Right lobe of liver (tissue), 6 donors: Measurements from ENCODE around the gene DELE1. TPM values are rescaled to one million over a fixed set of nuclear protein-coding genes. Genes with fewer than 3 reads are reported as not detected.

ENCODE experiments used
- ATAC-seq, 4 donors: fragments of 200-7000 bp; cut with Tn5 transposase; one replicate each; pipeline ENCODE4 v1.9.1; 2020; ENCODE audit warnings: mild to moderate bottlenecking in 4 of 4, moderate library complexity in 4 of 4
- DNase-seq, 3 donors: peaks; one replicate each; pipeline ENCODE4 v3.0.0-alpha.2; 2020
- H3K27ac ChIP-seq, 3 donors: fragments of 200-600 bp; one replicate each; pipeline ENCODE4 v1.8.0; 2022
- H3K27me3 ChIP-seq, 2 donors: fragments of 200-600 bp; one replicate each; pipeline ENCODE4 v1.8.0; 2022
- H3K36me3 ChIP-seq, 4 donors: fragments of 200-600 bp; sonication (generic) in 1 of 4; one replicate each; pipeline versions ENCODE4 v1.5.1 to v1.8.0; 2017 to 2022; ENCODE audit warnings: control low read depth in 1 of 4
- H3K4me1 ChIP-seq, 4 donors: fragments of 200-600 bp; sonication (generic) in 1 of 4; one replicate each; pipeline versions ENCODE4 v1.5.1 to v1.8.0; 2017 to 2022; ENCODE audit warnings: control low read depth in 1 of 4
- H3K4me3 ChIP-seq, 3 donors: fragments of 200-600 bp; one replicate each; pipeline ENCODE4 v1.8.0; 2022
- H3K9me3 ChIP-seq, 4 donors: fragments of 200-600 bp; sonication (generic) in 1 of 4; one replicate each; pipeline versions ENCODE4 v1.5.1 to v1.8.0; 2017 to 2022; ENCODE audit warnings: control low read depth in 1 of 4
- POLR2A ChIP-seq: fragments of 450-650 bp; IDR thresholded peaks from one replicate; pipeline ENCODE4 v1.6.1; 2017; ENCODE audit warnings: antibody characterized with exemption, mild to moderate bottlenecking
- WGBS: methylation state at CpG from one replicate; pipeline ENCODE4 v1.1.6; 2018; ENCODE audit warnings: low coverage, low lambda C conversion rate; ENCODE audit not compliant: insufficient coverage; ENCODE audit errors: missing lambda C conversion rate; 5-methylcytosine and 5-hydroxymethylcytosine counted together
- intact Hi-C, 2 donors: fragments of 100-400 bp; cut with DNase I; formaldehyde crosslinking; loops; one replicate each; pipeline versions ENCODE4 v1.11.2 to v1.14.1; 2022
- total RNA-seq, 6 experiments: library from RNA; depleted of rRNA in 2 of 6; stranded (reverse); fragments of >200 nt in 2 of 6; fragmentation: NEBNext Ultra II Directional in 3 of 6; extraction: Animal tissue kit (Norgen Biotek cat#: 25700) in 3 of 6; gene quantifications; one replicate each; pipeline versions ENCODE4 v1.1.0 to v1.2.4, GENCODE V29; 2016 to 2023
- TF ChIP-seq, protein P1 (sequence below), 4 donors: fragments of 200-600 bp in 3 of 4; fragments of 450-650 bp in 1 of 4; IDR thresholded peaks; one replicate each; pipeline versions ENCODE4 v1.5.1 to v1.8.0; 2016 to 2022; ENCODE audit warnings: antibody characterized with exemption in 4 of 4, mild to moderate bottlenecking in 2 of 4
- donor health status: DM: no; HTN: yes; CAD: no.
- donor health status: DM: no; HTN: no; CAD: no.
- donor health status: DM: no; HTN: no; CAD: no.
- donor health status: DM: no; HTN: yes; CAD: no.
- donor health status: DM: no; HTN: yes; CAD: no.

DELE1 gene
- total RNA-seq, 6 experiments from 2014 or later = 39.4 to 57.9 (median 43.8) TPM

DNA sequence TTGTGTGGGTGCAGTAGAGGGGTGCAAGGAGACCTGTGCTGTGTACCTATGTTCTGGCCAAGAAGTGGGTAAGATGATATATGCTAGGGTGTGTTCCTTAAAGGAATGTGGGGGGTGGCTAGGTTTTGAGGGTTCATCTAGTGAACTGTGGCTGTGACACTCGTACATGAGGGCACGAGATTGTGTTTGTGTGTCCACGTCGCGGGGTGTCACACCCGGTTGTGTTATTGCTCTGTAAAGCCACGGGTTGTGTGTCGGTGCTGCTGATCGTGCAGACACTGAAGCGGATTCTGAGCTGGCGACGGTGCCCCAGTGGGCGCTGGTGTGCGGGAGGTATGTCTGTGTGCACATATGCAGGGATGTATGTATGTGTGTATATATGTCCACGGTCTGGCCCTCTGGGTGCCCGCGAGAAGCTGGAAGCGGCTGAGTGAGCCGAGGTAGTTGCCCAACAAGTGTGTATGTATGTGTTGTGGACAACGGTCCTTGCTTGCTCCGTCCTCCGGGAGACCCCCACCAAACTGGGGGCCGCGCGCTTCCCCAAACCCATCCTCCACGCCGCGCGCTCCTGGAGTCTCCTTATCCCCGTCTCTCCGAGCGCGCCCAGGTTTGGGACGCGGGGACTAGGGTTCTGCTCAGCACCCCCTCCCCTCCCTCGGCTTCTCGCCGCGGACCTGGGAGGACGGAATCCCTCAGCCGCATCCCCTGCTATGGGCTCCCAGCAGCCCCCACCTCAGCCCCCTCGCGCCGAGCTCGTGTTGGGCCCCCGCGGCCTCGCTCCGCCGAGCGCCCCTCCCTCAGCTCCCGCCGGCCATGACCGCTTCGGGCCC lies 46.1 kb upstream of the DELE1 start:
- H3K27ac ChIP-seq = peak overlapping the region; percentile 63 to 70 (median 67)

DNA sequence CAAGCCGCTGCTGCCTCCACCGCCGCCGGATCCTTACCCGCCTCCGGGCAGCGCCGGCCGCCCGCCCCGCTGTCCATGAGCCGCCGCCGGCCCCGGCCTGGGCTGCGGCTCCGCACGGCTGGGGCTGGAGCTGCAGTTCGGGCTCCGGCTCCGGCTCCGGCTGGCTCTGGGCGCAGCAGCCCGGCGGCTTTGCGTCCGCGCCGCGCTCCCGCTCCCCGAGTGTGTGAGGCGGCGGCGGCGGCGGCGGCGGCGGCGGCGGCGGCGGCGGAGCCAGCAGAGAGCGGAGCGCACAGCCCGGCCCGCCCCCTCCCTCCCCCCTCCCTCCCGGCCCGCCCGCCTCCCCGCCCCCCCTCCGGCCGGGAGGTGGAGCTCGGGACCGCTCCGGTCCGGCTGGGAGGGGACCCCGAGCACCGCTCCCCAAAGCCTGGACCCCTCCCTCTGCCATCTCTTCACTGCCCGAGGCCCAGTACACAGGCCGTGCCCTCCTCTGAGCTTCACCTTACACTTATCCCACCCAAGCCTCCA lies 45.4 kb upstream of the DELE1 start, which contains the start of gene PCDH1:
Gene PCDH1, minus strand, starts transcription at position 225 of the 525 bp plus-strand sequence. Its CDS starts 148 bp downstream, at position 77.
- H3K9me3 ChIP-seq = no peaks in the 10 kb centered on the region
- peak within 1 kb of the TSS; percentile 70 to 84 (median 80) for H3K4me3 ChIP-seq
- WGBS = 0% methylated on average over 8 of the region's 63 CpGs
- H3K27ac ChIP-seq = peak within 1 kb of the TSS; percentile 63 to 70 (median 67)
- peak in 2 of 3 donors; percentile 53 to 68 for DNase-seq
- H3K27me3 ChIP-seq = no peaks in the 10 kb centered on the region
- ATAC-seq = peak; percentile 38 to 61 (median 46)
- no peaks in the 10 kb centered on the region for H3K36me3 ChIP-seq
- TF ChIP-seq, protein P1, sequence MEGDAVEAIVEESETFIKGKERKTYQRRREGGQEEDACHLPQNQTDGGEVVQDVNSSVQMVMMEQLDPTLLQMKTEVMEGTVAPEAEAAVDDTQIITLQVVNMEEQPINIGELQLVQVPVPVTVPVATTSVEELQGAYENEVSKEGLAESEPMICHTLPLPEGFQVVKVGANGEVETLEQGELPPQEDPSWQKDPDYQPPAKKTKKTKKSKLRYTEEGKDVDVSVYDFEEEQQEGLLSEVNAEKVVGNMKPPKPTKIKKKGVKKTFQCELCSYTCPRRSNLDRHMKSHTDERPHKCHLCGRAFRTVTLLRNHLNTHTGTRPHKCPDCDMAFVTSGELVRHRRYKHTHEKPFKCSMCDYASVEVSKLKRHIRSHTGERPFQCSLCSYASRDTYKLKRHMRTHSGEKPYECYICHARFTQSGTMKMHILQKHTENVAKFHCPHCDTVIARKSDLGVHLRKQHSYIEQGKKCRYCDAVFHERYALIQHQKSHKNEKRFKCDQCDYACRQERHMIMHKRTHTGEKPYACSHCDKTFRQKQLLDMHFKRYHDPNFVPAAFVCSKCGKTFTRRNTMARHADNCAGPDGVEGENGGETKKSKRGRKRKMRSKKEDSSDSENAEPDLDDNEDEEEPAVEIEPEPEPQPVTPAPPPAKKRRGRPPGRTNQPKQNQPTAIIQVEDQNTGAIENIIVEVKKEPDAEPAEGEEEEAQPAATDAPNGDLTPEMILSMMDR (IDR thresholded peaks at IDR 0.05) = no peak
- TF ChIP-seq POLR2A = peak; percentile 78
- peaks cover 0 to 21% (median 3%) of the 10 kb centered on the region in 4 donors for H3K4me1 ChIP-seq
- intact Hi-C loops = no loop called here

More for the DNA sequence above, 46.1 kb upstream of the DELE1 start:
- no peak for ATAC-seq
- Histone ChIP-seq H3K4me3 (peak overlapping the region; percentile 70 to 84 (median 80)), H3K4me1 (peaks cover 0 to 21% (median 3%) of the 10 kb centered on the region in 4 donors), H3K27me3 (no peaks in the 10 kb centered on the region), H3K9me3 (no peaks in the 10 kb centered on the region), H3K36me3 (no peaks in the 10 kb centered on the region)
- 0% methylated on average over 9 of the region's 55 CpGs for WGBS
- intact Hi-C loops = no loop called here
- no peak for TF ChIP-seq POLR2A
- TF ChIP-seq, protein P1 (IDR thresholded peaks at IDR 0.05) = no peak
- peak in 2 of 3 donors; percentile 42 to 48 for DNase-seq

DNA sequence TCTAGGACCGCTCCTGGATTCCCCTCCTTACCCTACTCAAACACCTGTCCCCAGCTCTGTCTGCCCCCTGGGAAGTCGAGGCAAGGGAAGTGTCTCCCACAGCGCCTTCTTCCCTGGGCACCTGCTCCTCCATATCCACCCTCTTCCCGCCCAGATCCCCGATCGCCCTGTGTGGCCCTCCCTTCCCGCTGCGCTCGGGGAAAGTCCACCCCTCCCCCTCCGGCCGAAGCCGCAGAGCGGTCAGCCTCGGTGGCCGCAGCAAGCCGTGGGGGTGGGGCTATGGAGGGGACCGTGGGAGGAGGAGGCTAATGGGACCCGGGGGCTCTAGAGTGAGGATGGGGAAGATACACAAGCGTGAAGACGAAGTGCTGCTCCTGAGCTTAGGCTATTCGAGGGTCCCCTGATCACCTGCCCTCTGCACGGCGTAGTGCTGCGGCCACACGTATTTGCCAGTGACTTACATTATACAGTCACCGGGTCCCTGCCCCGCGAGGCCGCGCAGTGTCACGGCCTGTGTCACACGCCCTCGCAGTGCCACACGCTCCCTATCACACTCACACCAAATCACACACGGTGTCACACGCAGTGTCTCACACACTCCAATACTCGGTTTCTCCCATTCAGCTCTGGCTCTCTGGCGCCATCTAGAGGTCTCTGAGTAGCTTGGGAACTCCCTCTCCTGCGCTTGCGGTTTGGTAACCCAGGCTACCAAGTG lies 44.8 kb upstream of the DELE1 start:
- H3K36me3 ChIP-seq = no peaks in the 10 kb centered on the region
- TF ChIP-seq, protein P1 (IDR thresholded peaks at IDR 0.05) = peak; percentile 95 to 99 (median 98)
- no peak for TF ChIP-seq POLR2A
- peak; percentile 88 to 92 (median 90) for DNase-seq
- ATAC-seq = peak; percentile 67 to 78 (median 69)
- H3K9me3 ChIP-seq = no peaks in the 10 kb centered on the region
- no peaks in the 10 kb centered on the region for H3K27me3 ChIP-seq
- intact Hi-C loops = no loop called here
- H3K4me1 ChIP-seq = peaks cover 0 to 17% (median 1%) of the 10 kb centered on the region in 4 donors
- peak overlapping the region; percentile 18 to 70 (median 62) for H3K27ac ChIP-seq
- peak overlapping the region; percentile 32 to 84 (median 70) for H3K4me3 ChIP-seq
- WGBS = 0% methylated on average over 20 of the region's 40 CpGs

DNA sequence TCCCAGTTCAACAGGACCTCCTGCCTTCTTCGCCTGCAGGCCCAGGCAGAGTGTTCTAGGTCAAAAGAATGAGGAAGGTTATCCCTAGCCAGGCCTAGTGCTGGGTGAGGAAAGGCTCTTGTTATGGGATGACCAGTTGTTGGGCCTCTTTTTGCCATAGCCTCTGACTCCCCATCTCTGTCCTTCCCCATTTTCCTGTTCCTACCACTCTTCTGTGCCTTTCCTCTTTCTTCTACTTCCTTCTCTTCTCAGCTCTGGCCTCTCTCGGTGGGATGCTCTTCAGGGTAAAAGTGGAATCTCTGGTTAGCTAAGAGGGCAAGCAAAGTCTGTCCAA lies 44.3 kb upstream of the DELE1 start:
- Histone ChIP-seq H3K27me3 (no peaks in the 10 kb centered on the region), H3K4me3 (no peak overlapping the region), H3K4me1 (peaks cover 0 to 11% (median 0%) of the 10 kb centered on the region in 4 donors), H3K36me3 (no peaks in the 10 kb centered on the region), H3K9me3 (no peaks in the 10 kb centered on the region), H3K27ac (no peak overlapping the region)
- no peak for TF ChIP-seq POLR2A
- TF ChIP-seq, protein P1 (IDR thresholded peaks at IDR 0.05) = peak in 1 of 4 donors; percentile 12
- intact Hi-C loops = no loop called here
- 0% methylated on average over 2 of the region's 2 CpGs for WGBS
- no peak for DNase-seq
- no peak for ATAC-seq
